OCI-LY7 (cell line): ENCODE data around the gene COL5A2. TPM values are rescaled to one million over a fixed set of nuclear protein-coding genes. Genes with fewer than 3 reads are reported as not detected.

Source experiments
- BruUV-seq: library from RNA; stranded (reverse); fragments of 400-500 nt; replicated peaks from 2 replicates; lab custom pipeline; 2021; lab: Mats Ljungman, UMichigan
- CTCF ChIA-PET: fragments of 300-600 bp; sonication (Branson Sonifier 250); formaldehyde crosslinking; loops from one replicate; lab custom pipeline; 2022; ENCODE audit warnings: antibody characterized with exemption; ENCODE audit not compliant: unreplicated experiment; lab: Charles Lee
- POLR2A ChIA-PET: fragments of 300-600 bp; sonication (Branson Sonifier 250); formaldehyde crosslinking; loops from one replicate; lab custom pipeline; 2022; ENCODE audit warnings: antibody characterized with exemption; lab: Charles Lee
- DNase-seq: peaks from one replicate; pipeline ENCODE4 v3.0.0-alpha.2; 2015; ENCODE audit warnings: low spot score
- H2AFZ ChIP-seq: fragments of 200-600 bp; sonication (generic), shearing (Covaris generic); 2 replicates; pipeline ENCODE4 v1.6.1; 2014; ENCODE audit warnings: mild to moderate bottlenecking, antibody characterized with exemption, low read length, moderate library complexity
- H3K27ac ChIP-seq: fragments of 200-600 bp; sonication (generic); 2 replicates; pipeline ENCODE4 v1.5.1; 2014; ENCODE audit warnings: mixed run types, low read depth, mild to moderate bottlenecking, moderate library complexity, low read length, inconsistent platforms; ENCODE audit not compliant: poor library complexity, severe bottlenecking
- H3K36me3 ChIP-seq: fragments of 200-600 bp; sonication (generic); 2 replicates; pipeline ENCODE4 v1.6.1; 2014; ENCODE audit warnings: mild to moderate bottlenecking, antibody characterized with exemption, low read length, moderate library complexity, mixed read lengths; ENCODE audit not compliant: insufficient read depth
- H3K4me1 ChIP-seq: fragments of 200-600 bp; sonication (generic); 2 replicates; pipeline ENCODE4 v1.5.1; 2014; ENCODE audit warnings: mild to moderate bottlenecking, low read length; ENCODE audit not compliant: insufficient read depth, poor library complexity, severe bottlenecking
- H3K4me2 ChIP-seq: fragments of 200-600 bp; sonication (generic); 2 replicates; pipeline ENCODE4 v1.6.1; 2014; ENCODE audit warnings: mild to moderate bottlenecking, low read length
- H3K4me3 ChIP-seq: fragments of 200-600 bp; sonication (generic); 2 replicates; pipeline ENCODE4 v1.5.1; 2014; ENCODE audit warnings: mild to moderate bottlenecking, low read depth, low read length; ENCODE audit not compliant: poor library complexity, severe bottlenecking
- H3K79me2 ChIP-seq: fragments of 200-600 bp; sonication (generic); 2 replicates; pipeline ENCODE4 v1.6.1; 2016; ENCODE audit warnings: low read depth, mild to moderate bottlenecking, low read length, moderate library complexity, mixed read lengths; ENCODE audit not compliant: insufficient read depth
- H3K9me2 ChIP-seq: fragments of 200-600 bp; sonication (generic); 2 replicates; pipeline ENCODE4 v1.6.1; 2016; ENCODE audit warnings: mild to moderate bottlenecking, low read length, mixed read lengths; ENCODE audit not compliant: insufficient read depth
- H3K9me3 ChIP-seq: fragments of 200-600 bp; sonication (generic); 2 replicates; pipeline ENCODE4 v1.6.1; 2014; ENCODE audit warnings: mild to moderate bottlenecking, mixed run types, low read length, mixed read lengths
- H4K20me1 ChIP-seq: fragments of 200-600 bp; sonication (generic); 2 replicates; pipeline ENCODE4 v1.6.1; 2014; ENCODE audit warnings: mild to moderate bottlenecking, antibody characterized with exemption, low read length, moderate library complexity, mixed read lengths; ENCODE audit not compliant: insufficient read depth
- CTCF ChIP-seq: fragments of 200-600 bp; sonication (generic); conservative IDR thresholded peaks from 2 replicates; pipeline ENCODE4 v1.5.1; 2014; ENCODE audit warnings: mild to moderate bottlenecking, antibody characterized with exemption, low read length, moderate library complexity, mixed read lengths
- EZH2phosphoT487 ChIP-seq: fragments of 200-600 bp; sonication (generic); IDR thresholded peaks from 2 replicates; pipeline ENCODE4 v1.6.1; 2018; ENCODE audit warnings: low read depth, borderline replicate concordance, mild to moderate bottlenecking, mixed run types, antibody characterized with exemption, low read length, moderate library complexity, mixed read lengths
- intact Hi-C: fragments of 100-400 bp; cut with micrococcal nuclease; formaldehyde crosslinking; loops from one replicate; pipeline ENCODE4 v1.10.0; 2022; ENCODE audit not compliant: unreplicated experiment
- total RNA-seq, 2 experiments: library from RNA; depleted of rRNA in 1 of 2; stranded (reverse); fragments of >200 nt in 1 of 2; shearing (Covaris generic) in 1 of 2; gene quantifications; 2 replicates each; pipeline ENCODE4 v1.2.3, GENCODE V29; 2014 to 2022

Gene COL5A2
- total RNA-seq, 2 experiments from 2014 or later, result 0.50 to 0.61 TPM

- no peak overlapping the region for H3K4me3 ChIP-seq
- CTCF ChIA-PET, result no interaction called here
- H3K9me3 ChIP-seq, result no peaks in the 10 kb centered on the region
- intact Hi-C loops, result no loop called here
- no peak overlapping the region for H3K27ac ChIP-seq
- no peak for DNase-seq
- H4K20me1 ChIP-seq, result no peaks in the 10 kb centered on the region
- H3K9me2 ChIP-seq, result no peaks in the 10 kb centered on the region
- no peak overlapping the region for H2AFZ ChIP-seq
- H3K4me2 ChIP-seq, result no peak overlapping the region
- no peaks in the 10 kb centered on the region for H3K36me3 ChIP-seq
- TF ChIP-seq EZH2phosphoT487 (no peak), CTCF (no peak)
- no peaks in the 10 kb centered on the region for H3K4me1 ChIP-seq
- BruUV-seq, result no TSS peak
- POLR2A ChIA-PET, result no interaction called here
- no peaks in the 10 kb centered on the region for H3K79me2 ChIP-seq
Observed at GRCh38 chr2:189147361-189147760, 32.2 kb downstream of the COL5A2 start.

GRCh38 chr2:189146553-189146952 is 33.0 kb downstream of the COL5A2 start:
- no peak overlapping the region for H3K27ac ChIP-seq
- no peak overlapping the region for H3K4me2 ChIP-seq
- DNase-seq, result no peak
- H3K9me2 ChIP-seq, result no peaks in the 10 kb centered on the region
- no peak overlapping the region for H2AFZ ChIP-seq
- CTCF ChIA-PET, result no interaction called here
- intact Hi-C loops, result no loop called here
- no peaks in the 10 kb centered on the region for H3K36me3 ChIP-seq
- no peaks in the 10 kb centered on the region for H3K4me1 ChIP-seq
- TF ChIP-seq CTCF (no peak), EZH2phosphoT487 (no peak)
- no peaks in the 10 kb centered on the region for H3K79me2 ChIP-seq
- BruUV-seq, result no TSS peak
- H3K9me3 ChIP-seq, result no peaks in the 10 kb centered on the region
- H3K4me3 ChIP-seq, result no peak overlapping the region
- H4K20me1 ChIP-seq, result no peaks in the 10 kb centered on the region
- POLR2A ChIA-PET, result no interaction called here

- ChIA-PET CTCF (no interaction called here), POLR2A (interaction anchor here (1.2 kb wide), 1 partner anchor 11 kb away, joined by 3 read pairs; no protein-coding TSS in a partner anchor)
- DNase-seq, result no peak
- no peaks in the 10 kb centered on the region for H3K9me3 ChIP-seq
- TF ChIP-seq EZH2phosphoT487 (no peak), CTCF (no peak)
- H3K4me3 ChIP-seq, result no peak overlapping the region
- no peaks in the 10 kb centered on the region for H3K79me2 ChIP-seq
- BruUV-seq, result no TSS peak
- intact Hi-C loops, result no loop called here
- no peaks in the 10 kb centered on the region for H3K4me1 ChIP-seq
- no peak overlapping the region for H3K27ac ChIP-seq
- no peaks in the 10 kb centered on the region for H3K36me3 ChIP-seq
- H2AFZ ChIP-seq, result no peak overlapping the region
- no peaks in the 10 kb centered on the region for H4K20me1 ChIP-seq
- no peaks in the 10 kb centered on the region for H3K9me2 ChIP-seq
- H3K4me2 ChIP-seq, result no peak overlapping the region
Observed at GRCh38 chr2:189144700-189145211, 34.8 kb downstream of the COL5A2 start.
